ENCODE measurements around the gene PRKCH. TPM values are rescaled to one million over a fixed set of nuclear protein-coding genes. Genes with fewer than 3 reads are reported as not detected.

The PRKCH gene
- total and polyA plus RNA-seq, 2 of the 13 experiments (the other 11 are each of a cell fraction or from before 2014, with no cell fraction given): 0.48 to 1.3 TPM

GRCh38 chr14:61559641-61560201, 238.3 kb downstream of the PRKCH start (continued):
- TF ChIP-seq AKNA (CRISPR knock-in tag; IDR thresholded peaks at IDR 0.05; ENCODE audit: borderline replicate concordance): no peak
- no peak for TF ChIP-seq HES4 (CRISPR knock-in tag; IDR thresholded peaks at IDR 0.05; ENCODE audit: borderline replicate concordance)
- TF ChIP-seq ZNF337 (CRISPR knock-in tag; IDR thresholded peaks at IDR 0.05; ENCODE audit: borderline replicate concordance, low read depth): no peak
- TF ChIP-seq MTA1 (CRISPR knock-in tag; IDR thresholded peaks at IDR 0.05; ENCODE audit: borderline replicate concordance): no peak
- TF ChIP-seq MBNL3 (CRISPR knock-in tag; conservative IDR thresholded peaks at IDR 0.05): no peak
- no peak for TF ChIP-seq ZNF670 (CRISPR knock-in tag; IDR thresholded peaks at IDR 0.05; ENCODE audit: borderline replicate concordance)
- TF ChIP-seq ZNF138 (CRISPR knock-in tag; IDR thresholded peaks at IDR 0.05; ENCODE audit: low read depth): no peak
- no peak for TF ChIP-seq RNF219 (CRISPR knock-in tag; IDR thresholded peaks at IDR 0.05)
- no peak for TF ChIP-seq CBFB (CRISPR knock-in tag; IDR thresholded peaks at IDR 0.05)
- TF ChIP-seq POGZ (CRISPR knock-in tag; IDR thresholded peaks at IDR 0.05): peak; percentile 91
- no peak for TF ChIP-seq PAWR (CRISPR knock-in tag; IDR thresholded peaks at IDR 0.05; ENCODE audit: borderline replicate concordance)
- no peak for TF ChIP-seq ZNF510 (CRISPR knock-in tag; IDR thresholded peaks at IDR 0.05; ENCODE audit: low read depth)
- TF ChIP-seq CHCHD3 (CRISPR knock-in tag; IDR thresholded peaks at IDR 0.05): no peak
- no peak for TF ChIP-seq E2F1 (CRISPR knock-in tag; IDR thresholded peaks at IDR 0.05)
- no peak for TF ChIP-seq NFIC (IDR thresholded peaks at IDR 0.05; ENCODE audit: low read length)
- no peak for TF ChIP-seq SP140L (CRISPR knock-in tag; IDR thresholded peaks at IDR 0.05; ENCODE audit: borderline replicate concordance)
- no peak for TF ChIP-seq KLF9 (CRISPR knock-in tag; IDR thresholded peaks at IDR 0.05; ENCODE audit: low read depth)
- TF ChIP-seq ZNF597 (CRISPR knock-in tag; IDR thresholded peaks at IDR 0.05): no peak
- no peak for TF ChIP-seq PTBP1 (IDR thresholded peaks at IDR 0.05; ENCODE audit: low read depth, low read length, poor library complexity, severe bottlenecking)
- no peak for TF ChIP-seq SNAPC2 (CRISPR knock-in tag; IDR thresholded peaks at IDR 0.05)
- no peak for TF ChIP-seq ZNF558 (CRISPR knock-in tag; IDR thresholded peaks at IDR 0.05; ENCODE audit: borderline replicate concordance)
- no peak for TF ChIP-seq ZNF484 (CRISPR knock-in tag; IDR thresholded peaks at IDR 0.05; ENCODE audit: borderline replicate concordance, low read depth)
